RWPE1 (cell line): ENCODE results near the gene CLCN5.

Experiments
- CTCF ChIA-PET: fragments of 350-600 bp; sonication (Branson Sonifier 250); formaldehyde crosslinking; extraction: SDS; loops from one replicate; lab custom pipeline; 2021; lab: Yijun Ruan, JAX
- POLR2A ChIA-PET: fragments of 400-600 bp; formaldehyde crosslinking; extraction: SDS; loops from one replicate; lab custom pipeline; 2020; ENCODE audit warnings: antibody characterized with exemption; ENCODE audit not compliant: low non-redundant PET; lab: Yijun Ruan, JAX
- DNase-seq: peaks from one replicate; pipeline ENCODE4 v3.0.0; 2012; ENCODE audit warnings: low spot score
- H3K27ac ChIP-seq: fragments of 450-650 bp; 2 replicates; pipeline ENCODE4 v1.5.1; 2017
- TF ChIP-seq, protein P1 (sequence below): fragments of 450-650 bp; conservative IDR thresholded peaks from 2 replicates; pipeline ENCODE4 v1.5.1; 2017; ENCODE audit warnings: low read depth, mild to moderate bottlenecking

CLCN5 gene

DNA sequence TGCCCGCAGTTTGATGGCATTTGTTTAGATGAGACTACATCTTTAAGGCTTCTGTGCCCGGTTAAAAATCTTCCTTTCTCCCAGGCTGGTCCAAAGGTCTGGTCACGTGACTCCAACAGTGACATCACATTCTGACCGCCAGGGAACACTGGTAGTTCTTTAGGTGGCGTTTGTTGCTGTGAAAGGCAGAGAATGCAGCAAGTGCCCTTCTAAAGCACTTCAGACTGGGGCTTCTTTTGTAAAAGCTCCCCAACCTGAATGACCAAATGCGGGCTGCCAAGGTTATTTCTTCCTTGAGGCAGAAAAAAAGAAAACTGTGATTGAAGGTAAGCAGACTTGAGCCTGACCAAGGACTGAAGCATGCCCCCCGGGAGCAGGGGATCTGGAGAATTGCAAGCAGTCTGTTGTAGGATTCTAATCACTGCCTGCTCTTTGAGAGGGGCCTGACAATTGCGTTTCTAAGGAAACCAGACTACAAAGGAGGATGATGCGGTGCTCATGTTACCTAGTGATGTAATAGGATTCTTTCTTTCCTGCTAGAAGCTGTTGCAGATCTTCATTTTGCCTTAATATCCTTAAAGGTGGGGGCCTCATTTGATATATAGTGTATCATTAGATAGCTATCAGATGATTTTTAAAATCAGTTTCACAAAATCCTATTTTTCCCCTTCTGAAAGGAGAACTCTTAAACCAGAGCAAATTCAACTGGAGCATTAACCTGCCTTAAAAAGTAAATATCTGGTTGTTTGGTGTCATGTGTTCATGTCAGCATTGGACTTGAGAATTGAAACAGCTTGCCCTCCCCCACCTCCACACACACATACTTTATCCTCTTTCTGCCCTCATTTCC, 145.3 kb downstream of the CLCN5 start:
- DNase-seq, result no peak
- TF ChIP-seq, protein P1, sequence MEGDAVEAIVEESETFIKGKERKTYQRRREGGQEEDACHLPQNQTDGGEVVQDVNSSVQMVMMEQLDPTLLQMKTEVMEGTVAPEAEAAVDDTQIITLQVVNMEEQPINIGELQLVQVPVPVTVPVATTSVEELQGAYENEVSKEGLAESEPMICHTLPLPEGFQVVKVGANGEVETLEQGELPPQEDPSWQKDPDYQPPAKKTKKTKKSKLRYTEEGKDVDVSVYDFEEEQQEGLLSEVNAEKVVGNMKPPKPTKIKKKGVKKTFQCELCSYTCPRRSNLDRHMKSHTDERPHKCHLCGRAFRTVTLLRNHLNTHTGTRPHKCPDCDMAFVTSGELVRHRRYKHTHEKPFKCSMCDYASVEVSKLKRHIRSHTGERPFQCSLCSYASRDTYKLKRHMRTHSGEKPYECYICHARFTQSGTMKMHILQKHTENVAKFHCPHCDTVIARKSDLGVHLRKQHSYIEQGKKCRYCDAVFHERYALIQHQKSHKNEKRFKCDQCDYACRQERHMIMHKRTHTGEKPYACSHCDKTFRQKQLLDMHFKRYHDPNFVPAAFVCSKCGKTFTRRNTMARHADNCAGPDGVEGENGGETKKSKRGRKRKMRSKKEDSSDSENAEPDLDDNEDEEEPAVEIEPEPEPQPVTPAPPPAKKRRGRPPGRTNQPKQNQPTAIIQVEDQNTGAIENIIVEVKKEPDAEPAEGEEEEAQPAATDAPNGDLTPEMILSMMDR, result no peak
- H3K27ac ChIP-seq, result no peak overlapping the region
- ChIA-PET POLR2A (no interaction called here), CTCF (no interaction called here)

DNA sequence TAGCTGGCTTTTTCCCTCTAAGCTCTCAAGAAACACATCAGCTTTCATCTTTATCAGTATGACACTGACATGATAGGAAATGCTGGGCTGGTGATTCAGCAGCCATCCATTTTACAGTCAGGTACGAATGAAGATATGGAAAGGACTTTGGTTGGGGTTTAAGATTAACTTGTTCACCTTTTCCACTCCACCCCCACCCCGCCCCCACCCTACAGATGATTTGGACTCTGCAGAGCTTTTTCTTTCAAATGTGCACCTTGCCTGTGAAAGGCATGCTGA, 145.8 kb downstream of the CLCN5 start:
- TF ChIP-seq, protein P1, result no peak
- H3K27ac ChIP-seq, result no peak overlapping the region
- ChIA-PET POLR2A (no interaction called here), CTCF (no interaction called here)
- no peak for DNase-seq

DNA sequence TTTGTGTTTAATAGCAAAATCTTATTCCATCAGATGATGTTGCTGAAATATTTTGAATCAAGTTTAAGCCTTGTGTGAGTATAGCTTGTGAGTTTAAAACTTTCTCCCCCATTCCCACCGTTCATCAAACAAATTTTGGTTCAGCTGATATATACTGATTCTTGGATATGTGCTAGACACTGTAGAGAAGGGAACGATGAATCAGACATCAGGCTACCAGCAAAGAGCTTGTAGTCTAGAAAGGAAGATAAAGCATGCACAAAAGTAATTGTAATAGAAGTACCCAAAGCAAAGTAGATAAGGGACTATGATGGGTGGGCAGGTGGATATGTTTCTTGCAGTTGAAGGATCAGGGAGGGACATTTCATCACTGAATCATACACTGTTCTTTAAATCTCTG, 146.5 kb downstream of the CLCN5 start:
- DNase-seq, result no peak
- POLR2A ChIA-PET, result no interaction called here
- CTCF ChIA-PET, result no interaction called here
- H3K27ac ChIP-seq, result no peak overlapping the region
- TF ChIP-seq, protein P1, result no peak

DNA sequence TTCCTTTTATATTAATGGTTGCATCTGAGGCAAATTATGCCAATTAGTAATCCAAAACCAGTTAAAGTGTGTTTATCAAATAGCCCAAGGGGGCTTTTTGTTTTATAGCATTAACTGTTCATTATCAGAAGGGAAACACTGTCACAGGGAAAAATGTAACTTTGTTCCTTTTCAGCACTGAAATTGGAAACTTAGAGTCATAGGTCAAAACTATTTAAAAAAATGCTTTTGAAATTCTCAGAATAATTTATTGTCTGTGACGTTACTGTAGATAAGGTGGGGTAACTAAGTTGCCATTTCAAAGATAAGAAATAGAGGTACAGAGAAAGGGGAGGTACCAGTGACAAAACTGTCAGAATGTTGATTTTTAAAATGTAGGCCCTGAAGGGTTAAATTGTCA, 149.1 kb downstream of the CLCN5 start:
- DNase-seq, result no peak
- no peak overlapping the region for H3K27ac ChIP-seq
- CTCF ChIA-PET, result no interaction called here
- TF ChIP-seq, protein P1, result no peak
- POLR2A ChIA-PET, result no interaction called here

DNA sequence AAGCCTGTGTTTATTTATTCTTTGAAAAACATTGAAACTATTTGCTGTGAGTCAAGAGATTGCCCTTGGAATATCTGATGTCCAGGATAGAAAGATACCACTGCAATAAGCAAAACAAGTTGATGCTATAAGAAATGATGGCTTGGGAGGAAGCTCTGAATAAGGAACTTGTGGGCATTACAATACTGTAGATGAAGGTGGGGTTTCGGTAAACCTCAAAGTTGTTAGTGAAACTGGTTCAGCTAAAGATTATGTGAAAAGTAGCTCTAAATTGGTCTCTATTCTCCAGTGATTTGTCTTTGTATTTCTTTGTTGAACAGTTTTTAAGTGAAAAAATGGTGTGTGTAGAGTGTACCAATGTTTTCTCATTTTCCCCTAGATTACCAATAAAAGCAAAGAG, 149.7 kb downstream of the CLCN5 start:
- ChIA-PET POLR2A (no interaction called here), CTCF (no interaction called here)
- DNase-seq, result no peak
- TF ChIP-seq, protein P1, result no peak
- no peak overlapping the region for H3K27ac ChIP-seq

DNA sequence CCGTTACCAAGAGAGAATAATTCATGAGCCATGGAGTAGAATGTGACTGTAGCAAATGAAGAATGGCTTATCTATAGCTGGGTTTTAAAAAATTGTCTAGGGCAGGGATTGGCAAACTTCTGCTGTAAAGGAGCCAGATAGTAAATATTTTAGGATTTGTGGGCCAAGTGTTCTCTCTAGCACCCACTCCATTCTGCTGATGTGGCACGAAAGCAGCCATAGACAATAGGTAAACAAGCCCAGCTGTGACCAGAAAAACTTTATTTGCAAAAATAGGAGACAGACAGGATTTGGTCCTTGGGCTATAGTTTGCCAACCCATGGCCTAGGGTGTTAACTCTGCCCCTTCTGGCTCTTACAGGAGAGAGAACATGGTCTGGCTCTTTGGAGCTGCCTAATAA, 151.2 kb downstream of the CLCN5 start:
- TF ChIP-seq, protein P1, result no peak
- ChIA-PET CTCF (no interaction called here), POLR2A (no interaction called here)
- H3K27ac ChIP-seq, result no peak overlapping the region
- no peak for DNase-seq
